Naive B cell (primary cell): ENCODE data around the gene EHMT2. TPM values are rescaled to one million over a fixed set of nuclear protein-coding genes. Genes with fewer than 3 reads are reported as not detected.
"Not testable (repeated sequence)": the region's sequence is repeated elsewhere in the genome, so short reads cannot be mapped to it uniquely, and the experiment has no call there.

ENCODE experiments used
- ATAC-seq, 2 donors: fragments of 150-1000 bp; cut with Tn5 transposase; 2 replicates each; pipeline ENCODE4 v1.10.0; 2021; ENCODE audit warnings: low read depth in 2 of 2, mild to moderate bottlenecking in 2 of 2, moderate library complexity in 2 of 2
- DNase-seq: peaks from one replicate; pipeline ENCODE4 v3.0.0; 2022
- H3K27ac Mint-ChIP-seq, 6 donors: one replicate each; pipeline ENCODE4 v1.8.0; 2020 to 2022; ENCODE audit warnings: mild to moderate bottlenecking in 6 of 6, mixed read lengths in 6 of 6, moderate library complexity in 5 of 6, inconsistent platforms in 2 of 6
- H3K27me3 Mint-ChIP-seq, 3 donors: one replicate each; pipeline ENCODE4 v1.8.0; 2021 to 2022; ENCODE audit warnings: mixed read lengths in 3 of 3, mild to moderate bottlenecking in 1 of 3
- H3K36me3 Mint-ChIP-seq, 2 donors: one replicate each; pipeline ENCODE4 v1.8.0; 2020 to 2022; ENCODE audit warnings: mixed read lengths in 2 of 2, inconsistent platforms in 1 of 2, mild to moderate bottlenecking in 1 of 2
- H3K4me1 Mint-ChIP-seq, 3 donors: one replicate each; pipeline ENCODE4 v1.8.0; 2020 to 2022; ENCODE audit warnings: mixed read lengths in 3 of 3, inconsistent platforms in 1 of 3, mild to moderate bottlenecking in 1 of 3, moderate library complexity in 1 of 3
- H3K4me3 Mint-ChIP-seq, 8 donors: one replicate each; pipeline ENCODE4 v1.8.0; 2020 to 2022; ENCODE audit warnings: mild to moderate bottlenecking in 8 of 8, mixed read lengths in 8 of 8, moderate library complexity in 8 of 8, inconsistent platforms in 2 of 8
- H3K9me3 Mint-ChIP-seq, 7 donors: one replicate each; pipeline ENCODE4 v1.8.0; 2020 to 2022; ENCODE audit warnings: mixed read lengths in 7 of 7, mild to moderate bottlenecking in 5 of 7, inconsistent platforms in 2 of 7, moderate library complexity in 1 of 7
- polyA plus RNA-seq, 6 donors: library from polyadenylated mRNA; unstranded; fragments of 300-500 nt; fragmentation: Illumina TruSeq; gene quantifications; one replicate each; pipeline ENCODE4 v1.2.3, GENCODE V29; 2021; ENCODE audit warnings: low read depth in 6 of 6

EHMT2 gene
- polyA plus RNA-seq = 10 to 100 TPM; 29.9 to 50.7 (median 35.9) TPM

DNA sequence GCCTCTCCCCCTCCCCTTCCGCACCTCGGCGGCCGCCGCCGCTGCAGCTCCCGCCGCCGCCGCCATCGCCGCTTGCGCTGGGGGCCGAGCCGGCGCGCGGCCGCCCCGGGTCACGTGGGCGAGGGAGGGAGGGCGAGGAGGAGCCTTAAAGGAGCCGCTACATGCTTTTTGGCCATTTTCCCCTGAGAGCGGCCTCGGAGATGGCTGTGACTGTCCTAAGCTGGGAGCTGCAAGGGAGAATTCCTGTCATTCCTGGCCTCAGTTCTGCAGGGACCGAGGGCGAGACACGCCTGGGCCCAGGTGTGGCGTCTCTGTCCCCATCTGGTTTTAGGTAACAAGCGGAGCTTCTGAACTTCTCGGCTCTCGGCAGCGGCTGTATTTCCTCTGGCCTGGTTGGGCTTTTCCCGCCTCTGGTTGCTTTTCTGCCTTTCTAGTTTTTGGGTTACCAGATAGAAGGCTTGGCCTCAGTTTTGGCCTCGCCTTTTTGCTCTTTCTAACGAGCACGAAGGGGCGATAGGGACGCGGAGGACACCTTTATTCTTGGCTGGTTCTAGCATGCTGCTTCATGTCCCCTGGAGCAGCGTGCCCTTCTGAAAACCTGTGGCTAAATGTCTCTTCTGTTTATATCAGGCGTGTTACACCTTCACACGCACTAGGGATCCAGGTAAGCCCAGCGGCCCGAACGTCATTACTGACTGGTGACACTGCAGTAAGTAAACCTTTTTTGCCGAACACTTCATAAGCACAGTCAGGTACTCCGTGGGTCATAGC is at the start of gene EHMT2:
EHMT2 (minus strand) TSS at position 87 of the 771 bp plus-strand sequence; CDS start at position 66, 21 bp downstream.
- H3K4me3 Mint-ChIP-seq = peak within 1 kb of the TSS; percentile 93 to 99 (median 98)
- DNase-seq = peak; percentile 84
- H3K9me3 Mint-ChIP-seq = no peaks in the 10 kb centered on the region
- peak within 1 kb of the TSS; percentile 89 to 97 (median 95) for H3K27ac Mint-ChIP-seq
- H3K27me3 Mint-ChIP-seq = no peaks in the 10 kb centered on the region
- H3K36me3 Mint-ChIP-seq = peaks cover 0 to 5% of the 10 kb centered on the region in 2 donors
- peak; percentile 60 to 64 for ATAC-seq
- H3K4me1 Mint-ChIP-seq = peaks cover 30 to 42% (median 34%) of the 10 kb centered on the region in 3 donors

DNA sequence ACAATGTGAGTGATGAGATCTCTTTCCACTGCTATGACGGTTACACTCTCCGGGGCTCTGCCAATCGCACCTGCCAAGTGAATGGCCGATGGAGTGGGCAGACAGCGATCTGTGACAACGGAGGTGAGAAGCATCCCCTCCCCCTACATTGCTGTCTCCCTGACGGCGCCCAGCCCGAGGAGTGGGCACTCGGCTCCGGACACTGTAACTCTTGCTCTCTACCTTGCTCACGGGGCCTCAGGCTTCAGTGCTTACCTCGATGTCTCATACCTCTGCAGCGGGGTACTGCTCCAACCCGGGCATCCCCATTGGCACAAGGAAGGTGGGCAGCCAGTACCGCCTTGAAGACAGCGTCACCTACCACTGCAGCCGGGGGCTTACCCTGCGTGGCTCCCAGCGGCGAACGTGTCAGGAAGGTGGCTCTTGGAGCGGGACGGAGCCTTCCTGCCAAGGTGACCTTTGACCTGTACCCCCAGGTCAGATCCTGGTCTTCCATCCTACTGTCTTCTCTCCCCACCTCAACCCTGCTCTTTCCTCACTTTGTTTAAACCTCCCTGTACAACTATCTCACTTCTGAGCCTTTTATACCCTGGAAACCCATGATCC is 49.7 kb upstream of the EHMT2 start:
- Mint-ChIP-seq H3K4me1 (peaks cover 0 to 15% (median 11%) of the 10 kb centered on the region in 3 donors), H3K36me3 (no peaks in the 10 kb centered on the region), H3K4me3 (no peak overlapping the region), H3K27me3 (peaks cover 11 to 42% (median 33%) of the 10 kb centered on the region in 3 donors), H3K9me3 (no peaks in the 10 kb centered on the region), H3K27ac (no peak overlapping the region)
- no peak for DNase-seq
- ATAC-seq = no peak

DNA sequence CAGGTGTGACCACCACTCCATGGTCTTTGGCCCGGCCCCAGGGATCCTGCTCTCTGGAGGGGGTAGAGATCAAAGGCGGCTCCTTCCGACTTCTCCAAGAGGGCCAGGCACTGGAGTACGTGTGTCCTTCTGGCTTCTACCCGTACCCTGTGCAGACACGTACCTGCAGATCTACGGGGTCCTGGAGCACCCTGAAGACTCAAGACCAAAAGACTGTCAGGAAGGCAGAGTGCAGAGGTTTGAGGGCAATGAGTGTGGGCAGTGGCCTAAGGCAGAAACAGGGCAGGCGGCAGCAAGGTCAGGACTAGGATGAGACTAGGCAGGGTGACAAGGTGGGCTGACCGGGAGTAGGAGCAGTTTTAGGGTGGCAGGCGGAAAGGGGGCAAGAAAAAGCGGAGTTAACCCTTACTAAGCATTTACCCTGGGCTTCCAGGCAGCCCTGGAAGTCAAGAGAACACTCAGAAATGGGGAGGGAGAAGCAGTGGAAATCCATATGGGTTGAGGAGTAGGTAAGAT is 48.9 kb upstream of the EHMT2 start:
- H3K27me3 Mint-ChIP-seq = peaks cover 12 to 45% (median 35%) of the 10 kb centered on the region in 3 donors
- H3K4me1 Mint-ChIP-seq = peaks cover 0 to 15% (median 11%) of the 10 kb centered on the region in 3 donors
- no peaks in the 10 kb centered on the region for H3K9me3 Mint-ChIP-seq
- no peak overlapping the region for H3K4me3 Mint-ChIP-seq
- no peak for ATAC-seq
- H3K27ac Mint-ChIP-seq = peak overlapping the region in 1 of 6 donors; percentile 52
- no peak for DNase-seq
- H3K36me3 Mint-ChIP-seq = no peaks in the 10 kb centered on the region

DNA sequence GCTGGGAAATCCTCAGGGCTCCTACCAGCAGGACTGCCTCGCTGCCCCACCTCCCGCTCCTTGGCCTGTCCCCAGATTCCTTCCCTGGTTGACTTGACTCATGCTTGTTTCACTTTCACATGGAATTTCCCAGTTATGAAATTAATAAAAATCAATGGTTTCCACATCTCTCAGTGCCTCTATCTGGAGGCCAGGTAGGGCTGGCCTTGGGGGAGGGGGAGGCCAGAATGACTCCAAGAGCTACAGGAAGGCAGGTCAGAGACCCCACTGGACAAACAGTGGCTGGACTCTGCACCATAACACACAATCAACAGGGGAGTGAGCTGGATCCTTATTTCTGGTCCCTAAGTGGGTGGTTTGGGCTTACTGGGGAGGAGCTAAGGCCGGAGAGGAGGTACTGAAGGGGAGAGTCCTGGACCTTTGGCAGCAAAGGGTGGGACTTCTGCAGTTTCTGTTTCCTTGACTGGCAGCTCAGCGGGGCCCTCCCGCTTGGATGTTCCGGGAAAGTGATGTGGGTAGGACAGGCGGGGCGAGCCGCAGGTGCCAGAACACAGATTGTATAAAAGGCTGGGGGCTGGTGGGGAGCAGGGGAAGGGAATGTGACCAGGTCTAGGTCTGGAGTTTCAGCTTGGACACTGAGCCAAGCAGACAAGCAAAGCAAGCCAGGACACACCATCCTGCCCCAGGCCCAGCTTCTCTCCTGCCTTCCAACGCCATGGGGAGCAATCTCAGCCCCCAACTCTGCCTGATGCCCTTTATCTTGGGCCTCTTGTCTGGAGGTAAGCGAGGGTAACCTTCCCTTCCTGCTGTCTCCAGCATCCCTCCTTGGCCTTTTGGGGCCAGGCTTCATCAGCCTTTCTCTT is 48.2 kb upstream of the EHMT2 start, which contains the start of gene CFB:
CFB (plus strand) TSS at position 589 of the 863 bp plus-strand sequence; CDS start at position 716, 127 bp downstream.
- Mint-ChIP-seq H3K36me3 (no peaks in the 10 kb centered on the region), H3K27me3 (peaks cover 12 to 47% (median 35%) of the 10 kb centered on the region in 3 donors), H3K4me1 (peaks cover 0 to 15% (median 11%) of the 10 kb centered on the region in 3 donors), H3K4me3 (no peak within 1 kb of the TSS), H3K9me3 (no peaks in the 10 kb centered on the region), H3K27ac (peak within 1 kb of the TSS in 2 of 6 donors; percentile 18 to 52)
- ATAC-seq (no peak), DNase-seq (no peak)

DNA sequence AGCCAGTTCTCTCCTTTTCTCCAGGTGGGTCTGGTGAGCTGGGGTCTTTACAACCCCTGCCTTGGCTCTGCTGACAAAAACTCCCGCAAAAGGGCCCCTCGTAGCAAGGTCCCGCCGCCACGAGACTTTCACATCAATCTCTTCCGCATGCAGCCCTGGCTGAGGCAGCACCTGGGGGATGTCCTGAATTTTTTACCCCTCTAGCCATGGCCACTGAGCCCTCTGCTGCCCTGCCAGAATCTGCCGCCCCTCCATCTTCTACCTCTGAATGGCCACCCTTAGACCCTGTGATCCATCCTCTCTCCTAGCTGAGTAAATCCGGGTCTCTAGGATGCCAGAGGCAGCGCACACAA is 47.6 kb upstream of the EHMT2 start:
- Mint-ChIP-seq H3K27ac (no peak overlapping the region), H3K27me3 (peaks cover 12 to 52% (median 35%) of the 10 kb centered on the region in 3 donors), H3K4me1 (peaks cover 0 to 15% (median 11%) of the 10 kb centered on the region in 3 donors), H3K4me3 (no peak overlapping the region), H3K9me3 (no peaks in the 10 kb centered on the region), H3K36me3 (no peaks in the 10 kb centered on the region)
- DNase-seq (no peak), ATAC-seq (no peak)

DNA sequence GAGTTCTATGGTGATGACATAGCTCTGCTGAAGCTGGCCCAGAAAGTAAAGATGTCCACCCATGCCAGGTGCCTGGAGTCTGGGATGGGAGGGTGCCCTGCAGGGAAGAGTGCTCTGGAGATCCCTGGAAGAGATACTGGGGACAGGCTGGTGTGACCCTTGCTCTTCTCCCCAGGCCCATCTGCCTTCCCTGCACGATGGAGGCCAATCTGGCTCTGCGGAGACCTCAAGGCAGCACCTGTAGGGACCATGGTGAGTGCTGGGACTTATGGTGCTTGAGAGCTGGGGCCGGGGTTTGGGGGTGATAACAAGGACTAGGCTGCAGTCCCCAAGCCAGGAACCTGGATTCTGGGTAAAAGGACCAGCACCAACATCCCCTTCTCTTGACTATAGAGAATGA is 46.2 kb upstream of the EHMT2 start:
- ATAC-seq (no peak), DNase-seq (no peak)

DNA sequence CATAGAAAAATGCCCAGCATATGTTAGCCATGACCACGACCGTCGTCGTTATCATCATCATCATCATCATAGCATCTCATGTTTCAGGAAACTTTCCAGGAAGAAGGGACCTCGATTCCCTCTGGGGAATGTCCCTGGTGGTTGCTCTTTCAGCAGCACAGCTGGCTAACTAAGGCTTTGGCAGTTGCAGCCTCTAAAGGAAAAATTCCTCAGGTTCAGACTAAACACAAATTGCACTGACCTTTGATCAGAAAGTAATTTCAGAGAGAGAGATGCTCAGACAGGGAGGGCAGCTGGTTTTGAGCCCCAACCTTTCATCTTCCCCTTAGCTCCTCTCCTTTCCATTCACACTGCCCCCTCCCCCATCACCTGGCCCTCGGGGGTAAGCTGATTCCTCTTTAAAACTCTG is 42.8 kb upstream of the EHMT2 start:
- DNase-seq (no peak), ATAC-seq (no peak)
- Mint-ChIP-seq H3K4me3 (no peak overlapping the region), H3K4me1 (peaks cover 0 to 7% (median 0%) of the 10 kb centered on the region in 3 donors), H3K9me3 (no peaks in the 10 kb centered on the region), H3K27ac (no peak overlapping the region), H3K36me3 (no peaks in the 10 kb centered on the region), H3K27me3 (peaks cover 9 to 37% (median 29%) of the 10 kb centered on the region in 3 donors)

More for the DNA sequence above, 46.2 kb upstream of the EHMT2 start:
- no peak overlapping the region for H3K4me3 Mint-ChIP-seq
- peaks cover 0 to 11% (median 10%) of the 10 kb centered on the region in 3 donors for H3K4me1 Mint-ChIP-seq
- no peaks in the 10 kb centered on the region for H3K9me3 Mint-ChIP-seq
- no peak overlapping the region for H3K27ac Mint-ChIP-seq
- peaks cover 12 to 52% (median 35%) of the 10 kb centered on the region in 3 donors for H3K27me3 Mint-ChIP-seq
- no peaks in the 10 kb centered on the region for H3K36me3 Mint-ChIP-seq

DNA sequence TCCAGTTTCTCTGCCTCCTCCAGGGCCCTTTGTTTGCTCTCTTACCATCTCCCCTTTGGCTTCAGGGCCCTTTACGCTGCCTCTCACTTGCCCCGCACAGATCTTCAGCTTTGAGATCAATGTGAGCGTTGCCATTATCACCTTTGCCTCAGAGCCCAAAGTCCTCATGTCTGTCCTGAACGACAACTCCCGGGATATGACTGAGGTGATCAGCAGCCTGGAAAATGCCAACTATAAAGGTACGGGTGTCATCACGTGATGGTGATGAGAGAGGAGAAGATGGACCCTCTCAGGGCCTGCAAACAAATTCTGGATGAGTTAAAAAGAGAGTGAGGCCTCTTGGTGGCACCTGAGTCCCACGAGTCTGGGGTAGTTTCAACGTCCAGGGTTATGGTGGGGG is 38.3 kb upstream of the EHMT2 start:
- Mint-ChIP-seq H3K9me3 (peaks cover 0 to 1% (median 0%) of the 10 kb centered on the region in 7 donors), H3K27ac (peak overlapping the region in 2 of 6 donors; percentile 23 to 52), H3K36me3 (no peaks in the 10 kb centered on the region), H3K27me3 (peaks cover 0 to 14% (median 4%) of the 10 kb centered on the region in 3 donors), H3K4me3 (no peak overlapping the region), H3K4me1 (no peaks in the 10 kb centered on the region)
- no peak for DNase-seq
- no peak for ATAC-seq

DNA sequence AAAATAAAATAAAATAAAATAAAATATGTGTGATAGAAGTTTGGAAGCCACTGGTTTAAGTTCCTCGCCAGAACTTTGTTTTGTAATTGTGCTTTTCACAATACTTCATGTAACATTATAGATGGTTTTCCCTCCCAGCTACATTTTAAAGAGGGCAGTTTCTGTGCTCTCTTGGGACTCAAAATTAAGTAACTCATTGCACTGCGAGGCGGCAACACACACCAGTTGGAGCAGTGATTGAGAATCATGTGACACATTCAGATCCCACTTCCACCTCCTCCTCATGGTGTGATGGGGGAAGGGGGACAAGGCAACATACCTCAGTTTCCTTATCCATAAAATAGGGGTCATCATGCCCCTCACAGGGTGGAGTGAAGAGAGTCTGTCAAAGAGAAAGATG is 37.5 kb upstream of the EHMT2 start:
- no peak overlapping the region for H3K4me3 Mint-ChIP-seq
- ATAC-seq (no peak), DNase-seq (no peak)
- H3K27ac Mint-ChIP-seq = peak overlapping the region in 1 of 6 donors; percentile 73
- H3K4me1 Mint-ChIP-seq = no peaks in the 10 kb centered on the region
- no peaks in the 10 kb centered on the region for H3K36me3 Mint-ChIP-seq
- H3K27me3 Mint-ChIP-seq = peaks cover 0 to 8% (median 7%) of the 10 kb centered on the region in 3 donors
- H3K9me3 Mint-ChIP-seq = peaks cover 0 to 2% (median 0%) of the 10 kb centered on the region in 7 donors

DNA sequence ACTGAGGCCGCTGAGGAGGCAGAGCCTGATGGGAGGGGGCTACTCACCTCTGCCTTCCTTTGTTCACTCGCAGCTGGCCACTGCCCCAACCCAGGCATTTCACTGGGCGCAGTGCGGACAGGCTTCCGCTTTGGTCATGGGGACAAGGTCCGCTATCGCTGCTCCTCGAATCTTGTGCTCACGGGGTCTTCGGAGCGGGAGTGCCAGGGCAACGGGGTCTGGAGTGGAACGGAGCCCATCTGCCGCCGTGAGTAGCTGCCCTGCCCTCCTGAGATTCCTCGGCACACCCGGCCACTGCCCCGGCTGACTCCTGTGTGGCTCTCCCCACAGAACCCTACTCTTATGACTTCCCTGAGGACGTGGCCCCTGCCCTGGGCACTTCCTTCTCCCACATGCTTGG is 36.0 kb upstream of the EHMT2 start:
- H3K27me3 Mint-ChIP-seq = peaks cover 0 to 12% (median 7%) of the 10 kb centered on the region in 3 donors
- peaks cover 0 to 2% (median 0%) of the 10 kb centered on the region in 7 donors for H3K9me3 Mint-ChIP-seq
- H3K27ac Mint-ChIP-seq = no peak overlapping the region

DNA sequence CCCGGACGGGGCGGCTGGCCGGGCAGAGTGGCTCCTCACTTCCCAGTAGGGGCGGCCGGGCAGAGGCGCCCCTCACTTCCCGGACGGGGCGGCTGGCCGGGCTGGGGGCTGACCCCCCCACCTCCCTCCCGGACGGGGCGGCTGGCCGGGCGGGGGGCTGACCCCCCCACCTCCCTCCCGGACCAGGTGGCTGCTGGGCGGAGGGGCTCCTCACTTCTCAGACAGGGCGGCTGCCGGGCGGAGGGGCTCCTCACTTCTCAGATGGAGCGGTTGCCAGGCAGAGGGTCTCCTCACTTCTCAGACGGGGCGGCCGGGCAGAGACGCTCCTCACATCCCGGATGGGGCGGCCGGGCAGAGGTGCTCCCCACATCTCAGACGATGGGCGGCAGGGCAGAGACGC is 34.6 kb upstream of the EHMT2 start:
- H3K36me3 Mint-ChIP-seq, DNase-seq, H3K4me1 Mint-ChIP-seq, H3K27ac Mint-ChIP-seq, H3K9me3 Mint-ChIP-seq, ATAC-seq, H3K4me3 Mint-ChIP-seq: not testable (repeated sequence)
- H3K27me3 Mint-ChIP-seq = peaks cover 0 to 22% (median 7%) of the 10 kb centered on the region in 3 donors

More for the DNA sequence above, 36.0 kb upstream of the EHMT2 start:
- ATAC-seq = no peak
- Mint-ChIP-seq H3K36me3 (no peaks in the 10 kb centered on the region), H3K4me1 (no peaks in the 10 kb centered on the region), H3K4me3 (peak overlapping the region in 1 of 8 donors; percentile 56)
- no peak for DNase-seq

DNA sequence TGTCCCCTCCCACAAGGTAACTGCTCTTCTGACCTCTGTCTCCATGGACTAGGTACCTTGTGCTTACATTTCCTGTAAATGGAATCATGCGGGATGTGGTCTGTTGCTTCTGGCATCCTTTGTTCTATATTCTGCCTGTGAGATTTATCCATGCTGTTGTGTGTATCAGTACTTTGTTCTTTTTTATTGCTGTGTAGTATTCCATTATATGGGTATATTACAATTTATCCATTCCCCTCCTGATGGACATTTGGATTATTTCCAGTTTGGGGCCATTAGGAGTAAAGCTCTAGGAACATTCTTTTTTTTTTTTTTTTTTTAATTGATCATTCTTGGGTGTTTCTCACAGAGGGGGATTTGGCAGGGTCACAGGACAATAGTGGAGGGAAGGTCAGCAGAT is 33.5 kb upstream of the EHMT2 start:
- ATAC-seq (no peak), DNase-seq (no peak)
- Mint-ChIP-seq H3K36me3 (no peaks in the 10 kb centered on the region), H3K27me3 (peaks cover 0 to 22% (median 7%) of the 10 kb centered on the region in 3 donors), H3K9me3 (peaks cover 0 to 2% (median 0%) of the 10 kb centered on the region in 7 donors), H3K4me3 (no peak overlapping the region), H3K4me1 (no peaks in the 10 kb centered on the region), H3K27ac (no peak overlapping the region)

DNA sequence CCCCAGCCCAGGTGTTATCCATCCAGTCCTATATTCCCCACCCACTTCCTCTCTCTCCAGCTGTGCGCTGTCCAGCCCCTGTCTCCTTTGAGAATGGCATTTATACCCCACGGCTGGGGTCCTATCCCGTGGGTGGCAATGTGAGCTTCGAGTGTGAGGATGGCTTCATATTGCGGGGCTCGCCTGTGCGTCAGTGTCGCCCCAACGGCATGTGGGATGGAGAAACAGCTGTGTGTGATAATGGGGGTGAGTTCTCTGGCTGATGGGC is 31.1 kb upstream of the EHMT2 start:
- peaks cover 0 to 2% (median 0%) of the 10 kb centered on the region in 7 donors for H3K9me3 Mint-ChIP-seq
- H3K36me3 Mint-ChIP-seq = no peaks in the 10 kb centered on the region
- no peaks in the 10 kb centered on the region for H3K4me1 Mint-ChIP-seq
- ATAC-seq = no peak
- H3K27ac Mint-ChIP-seq = peak overlapping the region in 1 of 6 donors; percentile 44
- H3K27me3 Mint-ChIP-seq = peaks cover 0 to 21% (median 7%) of the 10 kb centered on the region in 3 donors
- no peak overlapping the region for H3K4me3 Mint-ChIP-seq
- DNase-seq = no peak
